ENCODE data around the gene GALNT5. TPM values are rescaled to one million over a fixed set of nuclear protein-coding genes. Genes with fewer than 3 reads are reported as not detected.

GALNT5 gene
- polyA plus RNA-seq, 3 donors = not detected

DNA sequence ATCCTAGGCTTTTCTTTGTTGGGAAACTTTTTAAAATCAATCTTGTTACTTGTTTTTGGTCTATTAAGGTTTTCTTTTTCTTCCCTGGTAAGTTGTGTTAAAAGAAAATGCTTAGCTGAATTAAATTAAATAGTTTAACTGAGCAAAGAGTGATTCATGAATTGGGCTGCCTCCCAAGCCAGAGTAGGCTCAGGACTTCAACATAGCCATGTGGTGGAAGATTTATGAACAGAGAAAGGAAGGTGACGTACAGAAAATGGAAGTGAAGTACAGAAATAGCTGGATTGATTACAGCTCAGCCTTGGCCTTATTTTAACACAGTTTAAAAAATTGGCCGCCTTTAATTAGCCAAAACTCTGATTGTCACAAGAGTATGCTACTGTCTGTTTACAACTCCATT, 27.9 kb upstream of the GALNT5 start:
- Histone ChIP-seq H2AFZ (ENCODE audit: insufficient read depth, low read depth, low read length, poor library complexity, severe bottlenecking) (no peak overlapping the region), H3K79me2 (ENCODE audit: insufficient read depth, low read length) (no peaks in the 10 kb centered on the region), H3K27ac (ENCODE audit: low read depth in 1 of 2, low read length in 2 of 2) (no peak overlapping the region), H4K20me1 (ENCODE audit: insufficient read depth, low read length) (no peaks in the 10 kb centered on the region), H3K9me3 (replicated peaks in 1 of 2; ENCODE audit: control insufficient read depth in 1 of 2, insufficient read depth in 1 of 2, low read length in 2 of 2) (peaks cover 0 to 4% of the 10 kb centered on the region in 2 donors), H3K4me2 (replicated peaks; ENCODE audit: extremely low read depth, low read length, poor library complexity, severe bottlenecking) (no peak overlapping the region), H3K4me3 (replicated peaks in 1 of 3; ENCODE audit: low read depth in 2 of 3, low read length in 3 of 3) (no peak overlapping the region), H3K27me3 (ENCODE audit: control insufficient read depth in 2 of 2, insufficient read depth in 2 of 2, low read length in 2 of 2) (no peaks in the 10 kb centered on the region), H3K36me3 (replicated peaks in 1 of 2; ENCODE audit: control insufficient read depth in 1 of 2, insufficient read depth in 2 of 2, low read length in 2 of 2) (no peaks in the 10 kb centered on the region), H3K9ac (ENCODE audit: insufficient read depth, low read length, poor library complexity, severe bottlenecking) (no peak overlapping the region), H3K4me1 (ENCODE audit: control insufficient read depth in 1 of 2, insufficient read depth in 2 of 2, low read length in 2 of 2) (no peaks in the 10 kb centered on the region)
- H3K27me3 Mint-ChIP-seq (ENCODE audit: low read depth in 3 of 3) = peaks cover 0 to 3% (median 0%) of the 10 kb centered on the region in 3 donors
- no peak overlapping the region for H3K4me3 Mint-ChIP-seq
- H3K9me3 Mint-ChIP-seq = peaks cover 0 to 11% (median 5%) of the 10 kb centered on the region in 7 donors
- H3K36me3 Mint-ChIP-seq = no peaks in the 10 kb centered on the region
- WGBS (ENCODE audit: insufficient coverage) = no CpG with 5 or more reads among the region's 2 CpGs
- intact Hi-C loops (cut with micrococcal nuclease) = no loop called here
- H3K27ac Mint-ChIP-seq = no peak overlapping the region
- TF ChIP-seq, protein P1, sequence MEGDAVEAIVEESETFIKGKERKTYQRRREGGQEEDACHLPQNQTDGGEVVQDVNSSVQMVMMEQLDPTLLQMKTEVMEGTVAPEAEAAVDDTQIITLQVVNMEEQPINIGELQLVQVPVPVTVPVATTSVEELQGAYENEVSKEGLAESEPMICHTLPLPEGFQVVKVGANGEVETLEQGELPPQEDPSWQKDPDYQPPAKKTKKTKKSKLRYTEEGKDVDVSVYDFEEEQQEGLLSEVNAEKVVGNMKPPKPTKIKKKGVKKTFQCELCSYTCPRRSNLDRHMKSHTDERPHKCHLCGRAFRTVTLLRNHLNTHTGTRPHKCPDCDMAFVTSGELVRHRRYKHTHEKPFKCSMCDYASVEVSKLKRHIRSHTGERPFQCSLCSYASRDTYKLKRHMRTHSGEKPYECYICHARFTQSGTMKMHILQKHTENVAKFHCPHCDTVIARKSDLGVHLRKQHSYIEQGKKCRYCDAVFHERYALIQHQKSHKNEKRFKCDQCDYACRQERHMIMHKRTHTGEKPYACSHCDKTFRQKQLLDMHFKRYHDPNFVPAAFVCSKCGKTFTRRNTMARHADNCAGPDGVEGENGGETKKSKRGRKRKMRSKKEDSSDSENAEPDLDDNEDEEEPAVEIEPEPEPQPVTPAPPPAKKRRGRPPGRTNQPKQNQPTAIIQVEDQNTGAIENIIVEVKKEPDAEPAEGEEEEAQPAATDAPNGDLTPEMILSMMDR (IDR thresholded peaks at IDR 0.05) = no peak
- H3K4me1 Mint-ChIP-seq = no peaks in the 10 kb centered on the region
- no peak for DNase-seq

DNA sequence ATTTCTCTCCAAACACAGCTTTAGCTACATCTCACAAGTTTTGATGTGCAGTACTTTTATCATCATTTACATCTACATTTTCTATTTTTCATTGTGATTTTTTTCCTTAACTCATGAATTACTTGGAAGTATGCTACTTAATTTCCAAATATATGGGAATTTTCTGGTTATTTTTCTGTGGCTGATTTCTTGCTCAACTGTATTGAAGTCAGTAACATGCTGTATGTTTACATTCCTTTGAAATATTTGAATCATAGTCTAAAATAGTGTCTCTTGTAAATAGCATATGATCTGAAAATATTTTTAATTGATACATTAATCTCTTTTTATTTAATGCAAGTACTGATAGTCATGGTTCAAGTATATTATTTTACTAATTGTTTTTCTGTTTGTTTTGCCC, 26.0 kb upstream of the GALNT5 start:
- no peak for DNase-seq
- H3K27me3 Mint-ChIP-seq (ENCODE audit: low read depth in 3 of 3) = peaks cover 0 to 3% (median 0%) of the 10 kb centered on the region in 3 donors
- Histone ChIP-seq H4K20me1 (ENCODE audit: insufficient read depth, low read length) (no peaks in the 10 kb centered on the region), H3K4me1 (ENCODE audit: control insufficient read depth in 1 of 2, insufficient read depth in 2 of 2, low read length in 2 of 2) (no peaks in the 10 kb centered on the region), H2AFZ (ENCODE audit: insufficient read depth, low read depth, low read length, poor library complexity, severe bottlenecking) (no peak overlapping the region), H3K9me3 (replicated peaks in 1 of 2; ENCODE audit: control insufficient read depth in 1 of 2, insufficient read depth in 1 of 2, low read length in 2 of 2) (peaks cover 0 to 4% of the 10 kb centered on the region in 2 donors), H3K27ac (ENCODE audit: low read depth in 1 of 2, low read length in 2 of 2) (no peak overlapping the region), H3K27me3 (ENCODE audit: control insufficient read depth in 2 of 2, insufficient read depth in 2 of 2, low read length in 2 of 2) (no peaks in the 10 kb centered on the region), H3K36me3 (replicated peaks in 1 of 2; ENCODE audit: control insufficient read depth in 1 of 2, insufficient read depth in 2 of 2, low read length in 2 of 2) (no peaks in the 10 kb centered on the region), H3K9ac (ENCODE audit: insufficient read depth, low read length, poor library complexity, severe bottlenecking) (no peak overlapping the region), H3K79me2 (ENCODE audit: insufficient read depth, low read length) (no peaks in the 10 kb centered on the region), H3K4me2 (replicated peaks; ENCODE audit: extremely low read depth, low read length, poor library complexity, severe bottlenecking) (no peak overlapping the region), H3K4me3 (replicated peaks in 1 of 3; ENCODE audit: low read depth in 2 of 3, low read length in 3 of 3) (no peak overlapping the region)
- TF ChIP-seq, protein P1 (IDR thresholded peaks at IDR 0.05) = no peak
- H3K9me3 Mint-ChIP-seq = peaks cover 0 to 11% (median 5%) of the 10 kb centered on the region in 7 donors
- no peaks in the 10 kb centered on the region for H3K36me3 Mint-ChIP-seq
- no peak overlapping the region for H3K27ac Mint-ChIP-seq
- intact Hi-C loops (cut with micrococcal nuclease) = no loop called here
- no peaks in the 10 kb centered on the region for H3K4me1 Mint-ChIP-seq
- no peak overlapping the region for H3K4me3 Mint-ChIP-seq
